ENCODE measurements around the gene FGF4. TPM values are rescaled to one million over a fixed set of nuclear protein-coding genes. Genes with fewer than 3 reads are reported as not detected.

The FGF4 gene
- total RNA-seq, 1 donor from 2014 or later = not detected

DNA sequence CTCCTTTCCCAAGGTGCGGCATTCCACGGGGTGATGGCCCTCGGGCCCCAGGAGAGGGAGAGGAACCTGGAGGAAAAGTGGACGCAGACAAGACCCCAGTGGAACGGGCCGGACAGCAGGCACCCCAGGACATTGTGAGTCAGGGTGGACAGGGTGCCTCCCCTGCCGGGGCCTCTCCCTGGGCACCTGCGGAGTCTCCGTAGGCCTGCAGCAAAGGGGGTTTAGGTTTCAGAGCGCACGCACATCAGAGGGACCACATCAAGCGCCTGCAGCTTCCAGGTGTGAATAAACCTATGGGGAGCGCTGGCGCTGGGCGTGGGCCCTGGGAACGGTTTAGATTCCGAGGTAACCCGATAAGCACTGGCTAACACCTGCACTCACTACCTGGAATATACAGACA is 48.7 kb downstream of the FGF4 start:
- DNase-seq (ENCODE audit: low read depth in 2 of 2) = no peak

DNA sequence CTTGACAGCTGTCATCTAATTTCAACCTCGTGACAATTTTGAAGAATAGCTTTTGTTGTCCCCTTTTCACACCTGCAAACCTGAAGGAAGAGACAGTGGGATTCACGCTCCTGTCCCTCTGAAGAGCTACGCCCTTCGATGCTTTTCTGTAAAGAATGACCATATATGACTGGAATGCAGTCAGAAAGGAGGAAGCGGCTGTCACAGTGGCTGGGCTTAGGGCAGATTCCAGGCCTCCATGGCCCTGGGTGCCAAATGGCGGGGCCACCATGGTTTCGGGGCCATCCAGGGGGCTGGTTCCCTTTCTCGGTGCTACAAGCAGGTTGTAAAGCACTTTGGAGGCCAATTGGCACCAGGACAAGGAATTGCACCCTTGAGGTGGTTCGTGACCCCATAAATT is 49.1 kb downstream of the FGF4 start:
- DNase-seq (ENCODE audit: low read depth in 2 of 2) = no peak

DNA sequence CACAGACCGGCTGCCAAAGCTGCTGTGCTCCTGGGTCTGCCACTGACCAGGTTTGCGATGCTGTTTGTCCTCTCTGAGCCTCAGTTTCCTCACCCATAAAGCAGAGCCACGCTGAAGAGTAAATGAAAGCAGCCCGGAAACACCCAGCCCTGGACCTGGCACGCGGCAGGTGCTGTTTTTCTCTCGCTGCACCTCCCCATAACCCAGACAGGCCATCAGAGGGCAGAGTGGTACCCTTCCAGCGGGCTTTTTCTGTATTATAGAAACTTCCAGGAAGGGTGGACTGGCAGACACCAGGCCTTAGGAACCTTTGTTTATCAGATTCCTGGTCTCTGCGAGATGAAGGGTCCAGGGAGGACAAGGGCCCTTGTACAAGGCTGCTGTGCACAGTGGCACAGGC is 53.4 kb downstream of the FGF4 start:
- no peak for DNase-seq (ENCODE audit: low read depth in 2 of 2)

DNA sequence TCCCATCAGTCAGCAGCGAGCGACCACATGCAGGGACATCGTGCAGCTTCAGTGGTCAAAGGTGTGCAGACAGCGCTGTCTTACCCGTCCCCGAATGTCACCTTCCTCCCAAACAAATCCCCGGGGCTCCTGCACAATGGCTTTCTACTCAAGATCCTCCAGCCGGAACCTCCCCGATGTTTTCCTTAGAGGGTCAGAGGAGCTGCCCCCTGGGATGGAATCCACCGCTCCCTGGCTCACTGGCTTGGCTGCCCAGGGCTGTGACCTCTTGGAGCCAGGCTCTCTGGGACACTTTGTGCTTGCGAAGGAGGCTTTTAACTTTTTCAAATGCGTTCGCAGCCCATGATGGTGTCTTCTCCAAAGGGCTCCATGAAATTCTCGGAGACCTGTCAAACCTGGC is 54.0 kb downstream of the FGF4 start:
- DNase-seq (ENCODE audit: low read depth in 2 of 2) = no peak

Other genes with a start within 250 kb of the FGF4 start
- gene CCND1, start 134.2 kb downstream of the FGF4 start, total RNA-seq = 222 and 302 TPM in 2 replicates
- gene LTO1, start 100.0 kb downstream of the FGF4 start, total RNA-seq = 10.1 and 10.6 TPM in 2 replicates
- gene FGF19, start 71.3 kb downstream of the FGF4 start, total RNA-seq = not detected in 2 replicates
- gene FGF3, start 44.1 kb upstream of the FGF4 start, total RNA-seq = not detected in 2 replicates